CD4-positive, alpha-beta memory T cell (primary cell): ENCODE data around the gene TMEM161A. TPM values are rescaled to one million over a fixed set of nuclear protein-coding genes. Genes with fewer than 3 reads are reported as not detected.
"Not testable (repeated sequence)": the region's sequence is repeated elsewhere in the genome, so short reads cannot be mapped to it uniquely, and the experiment has no call there.

Experiments used
- CTCF ChIA-PET: fragments of 350-600 bp; sonication (Branson Sonifier 250); formaldehyde crosslinking; loops from one replicate; lab custom pipeline; 2021; ENCODE audit warnings: inconsistent platforms; ENCODE audit not compliant: partially characterized antibody; lab: Charles Lee
- POLR2A ChIA-PET: fragments of 350-600 bp; sonication (Branson Sonifier 250); formaldehyde crosslinking; loops from one replicate; lab custom pipeline; 2021; ENCODE audit not compliant: partially characterized antibody; lab: Charles Lee
- DNase-seq, 5 donors: peaks; one replicate each; pipeline versions ENCODE4 v3.0.0 to v3.0.0-alpha.2; 2020 to 2022; ENCODE audit warnings: mixed read lengths in 1 of 5
- H3K27ac ChIP-seq: one replicate; pipeline ENCODE4 v1.7.0; 2013; ENCODE audit warnings: low read depth, low read length
- H3K27me3 ChIP-seq: 2 replicates; pipeline ENCODE4 v1.7.0; 2013; ENCODE audit warnings: mild to moderate bottlenecking, low read length, moderate library complexity; ENCODE audit not compliant: insufficient read depth
- H3K36me3 ChIP-seq: 2 replicates; pipeline ENCODE4 v1.7.0; 2013; ENCODE audit warnings: mild to moderate bottlenecking, low read length, moderate library complexity; ENCODE audit not compliant: insufficient read depth
- H3K4me1 ChIP-seq: 2 replicates; pipeline ENCODE4 v1.7.0; 2013; ENCODE audit warnings: mild to moderate bottlenecking, low read length, moderate library complexity; ENCODE audit not compliant: insufficient read depth
- H3K4me3 ChIP-seq, 2 donors: one replicate each; pipeline ENCODE4 v1.7.0; 2013; ENCODE audit warnings: low read length in 2 of 2, mild to moderate bottlenecking in 1 of 2
- H3K9me3 ChIP-seq, 2 donors: one replicate each; pipeline ENCODE4 v1.7.0; 2013; ENCODE audit warnings: low read length in 2 of 2, control low read depth in 1 of 2; ENCODE audit not compliant: control insufficient read depth in 1 of 2
- H3K27ac Mint-ChIP-seq, 7 donors: one replicate each; pipeline ENCODE4 v1.8.0; 2020 to 2021; ENCODE audit warnings: mixed read lengths in 7 of 7, mild to moderate bottlenecking in 6 of 7, inconsistent platforms in 3 of 7, moderate library complexity in 3 of 7
- H3K27me3 Mint-ChIP-seq, 2 donors: one replicate each; pipeline ENCODE4 v1.8.0; 2020 to 2021; ENCODE audit warnings: mixed read lengths in 2 of 2
- H3K36me3 Mint-ChIP-seq, 2 donors: one replicate each; pipeline ENCODE4 v1.8.0; 2020 to 2021; ENCODE audit warnings: mixed read lengths in 2 of 2, inconsistent platforms in 1 of 2, mild to moderate bottlenecking in 1 of 2
- H3K4me1 Mint-ChIP-seq, 4 donors: one replicate each; pipeline ENCODE4 v1.8.0; 2020 to 2021; ENCODE audit warnings: mixed read lengths in 4 of 4, mild to moderate bottlenecking in 1 of 4
- H3K4me3 Mint-ChIP-seq, 8 donors: one replicate each; pipeline ENCODE4 v1.8.0; 2020 to 2021; ENCODE audit warnings: mixed read lengths in 8 of 8, mild to moderate bottlenecking in 7 of 8, moderate library complexity in 6 of 8, inconsistent platforms in 3 of 8
- H3K9me3 Mint-ChIP-seq, 8 donors: one replicate each; pipeline ENCODE4 v1.8.0; 2020 to 2021; ENCODE audit warnings: mixed read lengths in 8 of 8, mild to moderate bottlenecking in 5 of 8, inconsistent platforms in 3 of 8, moderate library complexity in 1 of 8
- intact Hi-C: fragments of 100-400 bp; cut with micrococcal nuclease; formaldehyde crosslinking; loops from one replicate; pipeline ENCODE4 v1.15.1; 2023
- polyA plus RNA-seq, 2 donors: library from polyadenylated mRNA; unstranded; fragments of 300-500 nt; fragmentation: Illumina TruSeq; gene quantifications; one replicate each; pipeline ENCODE4 v1.2.3, GENCODE V29; 2021
- total RNA-seq, 2 experiments: library from RNA; stranded (reverse); gene quantifications; one replicate each; pipeline ENCODE4 v1.2.3, GENCODE V29; 2021

TMEM161A gene
- total and polyA plus RNA-seq, 4 experiments from 2014 or later: 17.0 to 31.2 (median 23.8) TPM

DNA sequence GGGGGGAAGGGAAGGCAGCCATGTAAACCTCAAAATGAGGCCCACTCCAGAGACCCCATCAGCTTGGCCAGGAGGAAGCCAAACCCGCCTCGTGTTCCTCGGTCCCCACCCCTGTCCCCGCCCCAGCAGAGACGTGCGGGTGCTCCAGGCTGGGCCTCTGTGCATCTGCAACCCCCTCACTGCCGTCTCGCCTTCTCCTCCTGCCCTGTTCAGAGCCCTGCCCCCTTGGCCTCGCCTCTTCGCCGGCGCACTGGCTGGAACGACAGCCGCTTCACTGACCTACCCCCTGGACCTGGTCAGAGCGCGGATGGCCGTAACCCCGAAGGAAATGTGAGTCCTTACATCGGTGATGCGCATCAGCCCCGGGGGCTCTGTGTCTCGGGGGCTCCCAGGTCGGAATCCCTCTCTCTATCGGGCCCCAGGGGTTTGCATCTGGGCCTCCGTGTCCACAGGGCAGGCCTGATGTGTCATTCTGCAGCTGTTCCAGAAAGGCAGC, 32.2 kb downstream of the TMEM161A start:
- H3K4me1 Mint-ChIP-seq: peaks cover 2 to 8% (median 4%) of the 10 kb centered on the region in 4 donors
- H3K36me3 Mint-ChIP-seq: peaks cover 6 to 11% of the 10 kb centered on the region in 2 donors
- CTCF ChIA-PET: interaction anchor here (1.9 kb wide), 1 partner anchor 10 kb away, joined by 5 read pairs; no protein-coding TSS in a partner anchor
- Histone ChIP-seq H3K27me3 (no peaks in the 10 kb centered on the region), H3K9me3 (no peaks in the 10 kb centered on the region), H3K4me3 (no peak overlapping the region), H3K27ac (no peak overlapping the region), H3K36me3 (peaks cover 3% of the 10 kb centered on the region), H3K4me1 (no peaks in the 10 kb centered on the region)
- H3K9me3 Mint-ChIP-seq: no peaks in the 10 kb centered on the region
- no peaks in the 10 kb centered on the region for H3K27me3 Mint-ChIP-seq
- DNase-seq: no peak
- POLR2A ChIA-PET: no interaction called here
- H3K27ac Mint-ChIP-seq: no peak overlapping the region
- intact Hi-C loops: no loop called here
- H3K4me3 Mint-ChIP-seq: no peak overlapping the region

DNA sequence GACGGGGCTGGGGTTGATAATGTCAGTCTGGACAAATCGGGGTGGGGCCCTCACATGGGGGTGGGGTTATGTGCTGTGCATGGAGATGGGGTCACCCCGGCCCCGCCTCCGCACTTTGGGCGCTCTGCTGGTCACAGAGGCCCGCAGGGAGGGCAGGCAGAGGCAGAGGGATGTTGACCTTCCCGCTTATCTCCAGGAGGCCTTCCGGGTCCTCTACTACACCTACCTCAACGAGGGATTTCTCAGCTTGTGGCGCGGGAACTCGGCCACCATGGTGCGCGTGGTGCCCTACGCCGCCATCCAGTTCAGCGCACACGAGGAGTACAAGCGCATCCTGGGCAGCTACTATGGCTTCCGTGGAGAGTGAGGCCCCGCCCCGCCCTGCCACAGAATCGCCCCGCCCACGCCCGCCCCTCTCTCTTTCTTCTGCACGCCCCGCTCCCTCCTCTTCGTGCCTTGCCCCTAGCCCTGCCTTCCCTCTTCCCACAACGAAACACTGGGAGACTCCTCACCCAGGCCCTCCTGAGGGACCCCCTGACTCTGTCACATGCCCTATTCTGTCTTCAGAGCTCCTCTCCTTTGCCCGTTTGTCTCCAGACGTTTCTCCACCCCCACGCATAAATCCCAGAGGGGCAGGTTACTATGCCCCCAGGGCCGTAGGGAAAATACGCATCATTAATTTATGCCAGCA, 32.8 kb downstream of the TMEM161A start:
- Histone ChIP-seq H3K4me3 (no peak overlapping the region), H3K27me3 (no peaks in the 10 kb centered on the region), H3K4me1 (no peaks in the 10 kb centered on the region), H3K36me3 (peaks cover 8% of the 10 kb centered on the region), H3K27ac (no peak overlapping the region), H3K9me3 (no peaks in the 10 kb centered on the region)
- intact Hi-C loops: no loop called here
- Mint-ChIP-seq H3K4me3 (no peak overlapping the region), H3K27me3 (no peaks in the 10 kb centered on the region), H3K36me3 (peaks cover 8 to 14% of the 10 kb centered on the region in 2 donors), H3K9me3 (no peaks in the 10 kb centered on the region), H3K27ac (no peak overlapping the region), H3K4me1 (peaks cover 0 to 5% (median 3%) of the 10 kb centered on the region in 4 donors)
- CTCF ChIA-PET: interaction anchor here (1.3 kb wide), 1 partner anchor 11 kb away, joined by 3 read pairs; no protein-coding TSS in a partner anchor
- DNase-seq: no peak
- POLR2A ChIA-PET: no interaction called here

DNA sequence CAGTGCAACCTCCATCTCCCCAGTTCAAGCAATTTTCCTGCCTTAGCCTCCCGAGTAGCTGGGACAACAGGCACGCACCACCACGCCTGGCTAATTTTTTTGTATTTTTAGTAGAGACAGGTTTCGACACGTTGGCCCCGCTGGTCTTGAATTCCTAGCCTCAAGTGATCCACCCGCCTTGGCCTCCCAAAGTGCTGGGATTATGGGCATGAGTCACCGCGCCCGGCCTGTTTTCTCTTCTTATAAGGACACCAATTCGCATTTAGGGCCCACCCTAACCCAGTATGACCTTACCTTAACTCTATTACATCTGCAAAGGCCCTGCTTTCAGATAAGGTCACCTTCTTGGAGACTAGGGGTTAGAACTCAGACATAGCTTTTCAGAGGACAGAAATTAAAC, 35.1 kb downstream of the TMEM161A start:
- Histone ChIP-seq H3K36me3 (peaks cover 11% of the 10 kb centered on the region), H3K27me3 (no peaks in the 10 kb centered on the region), H3K4me3 (no peak overlapping the region), H3K9me3 (no peaks in the 10 kb centered on the region), H3K4me1 (no peaks in the 10 kb centered on the region), H3K27ac (no peak overlapping the region)
- POLR2A ChIA-PET: no interaction called here
- no peaks in the 10 kb centered on the region for H3K9me3 Mint-ChIP-seq
- intact Hi-C loops: no loop called here
- CTCF ChIA-PET: no interaction called here
- H3K4me1 Mint-ChIP-seq: no peaks in the 10 kb centered on the region
- peaks cover 11 to 12% of the 10 kb centered on the region in 2 donors for H3K36me3 Mint-ChIP-seq
- H3K4me3 Mint-ChIP-seq: no peak overlapping the region
- no peaks in the 10 kb centered on the region for H3K27me3 Mint-ChIP-seq
- no peak for DNase-seq
- no peak overlapping the region for H3K27ac Mint-ChIP-seq

DNA sequence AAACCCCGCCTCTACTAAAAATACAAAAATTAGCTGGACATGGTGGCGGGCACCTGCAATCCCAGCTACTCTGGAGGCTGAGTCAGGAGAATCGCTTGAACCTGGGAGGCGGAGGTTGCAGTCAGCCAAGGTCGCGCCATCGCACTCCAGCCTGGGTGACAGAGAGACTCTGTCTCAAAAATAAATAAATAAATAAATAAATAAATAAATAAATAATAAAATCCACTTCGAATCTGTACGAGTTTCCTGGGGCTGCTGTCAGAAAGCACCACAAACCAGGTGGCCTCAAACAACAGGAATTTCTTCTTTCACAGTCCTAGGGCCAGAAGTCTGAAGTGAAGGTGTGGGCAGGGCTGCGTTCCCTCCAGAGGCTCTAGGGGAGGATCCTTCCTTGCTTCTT, 35.7 kb downstream of the TMEM161A start:
- H3K27ac ChIP-seq, H3K27me3 ChIP-seq, H3K27ac Mint-ChIP-seq, H3K4me3 ChIP-seq, POLR2A ChIA-PET, H3K4me3 Mint-ChIP-seq, H3K27me3 Mint-ChIP-seq, CTCF ChIA-PET, H3K4me1 ChIP-seq, H3K4me1 Mint-ChIP-seq, DNase-seq, H3K9me3 ChIP-seq, H3K9me3 Mint-ChIP-seq, intact Hi-C loops: not testable (repeated sequence)
- peaks cover 11 to 13% of the 10 kb centered on the region in 2 donors for H3K36me3 Mint-ChIP-seq
- H3K36me3 ChIP-seq: peaks cover 15% of the 10 kb centered on the region

DNA sequence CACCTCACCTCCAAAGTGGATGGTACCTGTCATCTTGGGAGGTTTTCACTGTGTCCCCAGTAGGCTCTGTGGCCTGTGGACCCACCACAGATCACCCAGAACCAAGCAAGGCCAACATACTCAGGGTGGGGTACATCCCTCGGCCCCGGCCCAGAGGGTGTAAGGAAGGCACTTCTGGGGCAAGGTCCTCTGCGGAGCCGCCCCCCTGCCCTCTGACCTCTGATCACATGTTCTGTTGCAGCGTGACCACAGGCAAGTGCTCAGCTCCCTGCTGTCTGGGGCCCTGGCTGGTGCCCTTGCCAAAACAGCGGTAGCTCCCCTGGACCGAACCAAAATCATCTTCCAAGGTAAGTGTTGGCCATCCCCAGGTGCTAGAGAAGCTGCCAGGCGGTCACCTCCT, 36.7 kb downstream of the TMEM161A start:
- Histone ChIP-seq H3K4me3 (no peak overlapping the region), H3K36me3 (peaks cover 15% of the 10 kb centered on the region), H3K27me3 (no peaks in the 10 kb centered on the region), H3K4me1 (no peaks in the 10 kb centered on the region), H3K27ac (no peak overlapping the region), H3K9me3 (no peaks in the 10 kb centered on the region)
- Mint-ChIP-seq H3K27ac (peak overlapping the region in 1 of 7 donors; percentile 29), H3K4me1 (no peaks in the 10 kb centered on the region), H3K4me3 (no peak overlapping the region), H3K27me3 (no peaks in the 10 kb centered on the region), H3K36me3 (peaks cover 10 to 16% of the 10 kb centered on the region in 2 donors), H3K9me3 (no peaks in the 10 kb centered on the region)
- intact Hi-C loops: no loop called here
- ChIA-PET CTCF (no interaction called here), POLR2A (no interaction called here)
- no peak for DNase-seq

DNA sequence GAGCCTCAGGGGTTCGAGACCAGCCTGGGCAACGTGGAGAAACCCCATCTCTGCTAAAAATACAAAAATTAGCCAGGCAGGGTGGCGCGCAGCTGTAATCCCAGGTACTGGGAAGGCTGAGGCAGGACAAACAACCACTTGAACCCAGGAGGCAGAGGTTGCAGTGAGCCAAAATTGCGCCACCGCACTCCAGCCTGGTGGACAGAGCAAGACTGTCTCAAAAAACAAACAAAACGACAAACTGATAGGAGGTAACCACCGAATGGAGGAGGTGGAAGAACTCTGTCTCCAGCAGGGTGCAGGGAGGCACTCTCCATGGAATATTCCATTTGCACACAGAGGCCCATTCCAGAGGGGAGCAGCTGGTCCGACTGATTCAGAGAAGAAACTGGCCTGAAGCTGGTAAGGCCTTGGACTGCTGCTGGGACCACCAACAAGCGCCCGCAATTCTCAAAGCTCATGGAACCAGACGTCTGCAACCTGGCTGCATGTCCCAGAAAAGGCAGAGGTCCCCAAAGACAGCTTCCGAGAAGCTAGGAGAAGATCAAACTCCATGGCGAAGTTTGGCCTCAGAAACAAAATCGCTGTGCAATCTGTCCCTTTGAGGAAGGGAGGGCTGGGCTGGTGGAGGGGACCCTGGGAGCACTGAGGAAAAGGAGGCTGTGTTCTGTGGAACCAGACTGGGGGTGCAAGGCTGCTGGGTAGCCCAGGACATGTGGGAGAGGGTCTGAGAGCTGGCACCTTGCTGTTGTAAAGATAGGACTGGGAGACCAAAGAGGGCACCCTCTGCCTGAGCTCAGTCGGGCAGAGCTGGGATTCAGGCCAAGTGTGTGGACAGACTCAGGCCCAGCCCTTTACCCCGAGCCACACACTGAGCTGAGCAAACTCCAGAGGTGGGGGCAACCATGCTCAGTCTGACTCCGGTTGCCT, 39.3 kb downstream of the TMEM161A start:
- Mint-ChIP-seq H3K27me3 (no peaks in the 10 kb centered on the region), H3K4me1 (peaks cover 0 to 3% (median 0%) of the 10 kb centered on the region in 4 donors), H3K36me3 (peaks cover 10 to 21% of the 10 kb centered on the region in 2 donors), H3K27ac (no peak overlapping the region), H3K4me3 (no peak overlapping the region), H3K9me3 (no peaks in the 10 kb centered on the region)
- ChIA-PET CTCF (no interaction called here), POLR2A (no interaction called here)
- Histone ChIP-seq H3K36me3 (peaks cover 18% of the 10 kb centered on the region), H3K4me1 (no peaks in the 10 kb centered on the region), H3K27me3 (no peaks in the 10 kb centered on the region), H3K27ac (no peak overlapping the region), H3K4me3 (no peak overlapping the region), H3K9me3 (no peaks in the 10 kb centered on the region)
- no peak for DNase-seq
- intact Hi-C loops: no loop called here

DNA sequence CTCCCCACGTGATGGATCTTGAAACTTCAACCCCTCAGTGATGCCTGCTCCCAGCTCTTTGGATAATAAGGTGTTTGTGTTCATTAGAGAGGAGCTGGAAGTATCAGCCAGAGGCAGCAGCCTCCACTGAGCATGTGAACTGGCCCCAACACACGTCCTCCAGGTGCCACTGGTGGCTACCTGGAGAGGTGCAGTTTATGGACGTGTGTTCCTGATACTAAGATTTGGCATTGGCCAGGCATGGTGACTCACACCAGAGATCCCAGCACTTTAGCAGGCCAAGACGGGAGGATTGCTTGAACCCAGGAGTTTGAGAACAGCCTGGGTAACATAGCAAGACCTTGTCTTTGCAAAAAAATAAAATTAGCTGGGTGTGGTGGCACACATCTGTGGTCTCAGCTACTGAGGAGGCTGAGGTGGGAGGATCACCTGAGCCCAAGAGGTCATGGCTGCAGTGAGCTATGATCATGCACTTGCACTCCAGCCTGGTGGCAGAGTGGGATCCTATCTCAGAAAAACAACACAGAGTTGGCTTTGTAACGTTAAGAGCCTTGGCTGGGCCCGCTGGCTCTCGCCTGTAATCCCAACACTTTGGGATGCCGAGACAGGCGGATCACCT, 40.1 kb downstream of the TMEM161A start:
- H3K9me3 ChIP-seq: no peaks in the 10 kb centered on the region
- no peaks in the 10 kb centered on the region for H3K9me3 Mint-ChIP-seq
- no peak overlapping the region for H3K4me3 Mint-ChIP-seq
- peaks cover 10 to 21% of the 10 kb centered on the region in 2 donors for H3K36me3 Mint-ChIP-seq
- no peak for DNase-seq
- intact Hi-C loops: no loop called here
- H3K4me1 ChIP-seq: no peaks in the 10 kb centered on the region
- H3K27me3 Mint-ChIP-seq: no peaks in the 10 kb centered on the region
- ChIA-PET POLR2A (no interaction called here), CTCF (no interaction called here)
- peaks cover 0 to 3% (median 0%) of the 10 kb centered on the region in 4 donors for H3K4me1 Mint-ChIP-seq
- no peak overlapping the region for H3K4me3 ChIP-seq
- no peak overlapping the region for H3K27ac ChIP-seq
- H3K36me3 ChIP-seq: peaks cover 18% of the 10 kb centered on the region
- H3K27ac Mint-ChIP-seq: peak overlapping the region in 2 of 7 donors; percentile 18 to 59
- no peaks in the 10 kb centered on the region for H3K27me3 ChIP-seq
